LNCaP clone FGC (cell line): ENCODE results near the gene NUP153.

Experiments used
- DNase-seq: peaks from one replicate; pipeline ENCODE4 v3.0.0-alpha.2; 2011; ENCODE audit warnings: low read depth
- H3K4me3 ChIP-seq: 2 replicates; pipeline ENCODE4 v1.5.1; 2011; ENCODE audit warnings: mild to moderate bottlenecking, low read depth, low read length, control low read depth
- TF ChIP-seq, protein P1 (sequence below): IDR thresholded peaks from 2 replicates; pipeline ENCODE4 v1.5.1; 2012; ENCODE audit warnings: mild to moderate bottlenecking; ENCODE audit not compliant: control insufficient read depth, insufficient read depth; ENCODE audit errors: extremely low read depth

The NUP153 gene

DNA sequence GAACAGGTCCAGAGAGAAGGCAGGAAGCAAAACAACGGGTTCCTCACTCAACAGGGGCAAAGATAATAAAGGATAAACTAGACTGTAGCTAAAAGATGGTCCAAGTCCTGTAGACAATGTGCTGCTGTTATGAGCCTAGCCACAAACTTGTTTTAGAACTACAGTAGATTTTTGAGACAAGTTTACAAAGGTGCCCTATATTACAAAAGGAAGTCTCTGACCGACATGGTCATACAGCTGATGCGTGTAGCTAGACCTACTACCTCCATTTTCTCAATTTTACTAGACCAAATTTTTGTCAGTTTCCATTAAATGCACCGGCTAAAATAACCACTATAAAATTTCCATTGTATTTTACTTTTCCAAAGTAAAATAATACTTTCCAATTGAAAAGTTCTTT, 94.7 kb downstream of the NUP153 start:
- H3K4me3 ChIP-seq: no peak overlapping the region
- TF ChIP-seq, protein P1, sequence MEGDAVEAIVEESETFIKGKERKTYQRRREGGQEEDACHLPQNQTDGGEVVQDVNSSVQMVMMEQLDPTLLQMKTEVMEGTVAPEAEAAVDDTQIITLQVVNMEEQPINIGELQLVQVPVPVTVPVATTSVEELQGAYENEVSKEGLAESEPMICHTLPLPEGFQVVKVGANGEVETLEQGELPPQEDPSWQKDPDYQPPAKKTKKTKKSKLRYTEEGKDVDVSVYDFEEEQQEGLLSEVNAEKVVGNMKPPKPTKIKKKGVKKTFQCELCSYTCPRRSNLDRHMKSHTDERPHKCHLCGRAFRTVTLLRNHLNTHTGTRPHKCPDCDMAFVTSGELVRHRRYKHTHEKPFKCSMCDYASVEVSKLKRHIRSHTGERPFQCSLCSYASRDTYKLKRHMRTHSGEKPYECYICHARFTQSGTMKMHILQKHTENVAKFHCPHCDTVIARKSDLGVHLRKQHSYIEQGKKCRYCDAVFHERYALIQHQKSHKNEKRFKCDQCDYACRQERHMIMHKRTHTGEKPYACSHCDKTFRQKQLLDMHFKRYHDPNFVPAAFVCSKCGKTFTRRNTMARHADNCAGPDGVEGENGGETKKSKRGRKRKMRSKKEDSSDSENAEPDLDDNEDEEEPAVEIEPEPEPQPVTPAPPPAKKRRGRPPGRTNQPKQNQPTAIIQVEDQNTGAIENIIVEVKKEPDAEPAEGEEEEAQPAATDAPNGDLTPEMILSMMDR: no peak
- no peak for DNase-seq

DNA sequence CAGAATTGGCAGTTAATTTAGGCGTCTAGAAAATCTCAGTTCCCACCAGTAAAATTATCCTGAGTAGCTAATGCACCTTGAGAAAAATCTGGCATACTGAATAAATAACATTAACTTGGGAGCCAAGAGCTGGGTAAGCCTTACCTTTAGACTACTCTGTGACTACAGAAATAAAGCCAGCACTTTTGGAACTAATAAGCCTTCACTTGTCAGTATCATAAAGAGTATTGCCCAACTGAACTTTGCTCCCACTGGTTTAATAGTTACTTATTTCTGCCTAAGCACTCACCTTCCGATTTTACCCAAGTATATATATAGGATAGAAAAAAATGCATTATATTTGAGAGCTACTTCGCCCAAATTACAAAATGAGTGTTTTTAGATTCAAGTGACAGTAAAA, 95.9 kb downstream of the NUP153 start:
- TF ChIP-seq, protein P1: no peak
- DNase-seq: no peak
- H3K4me3 ChIP-seq: no peak overlapping the region

DNA sequence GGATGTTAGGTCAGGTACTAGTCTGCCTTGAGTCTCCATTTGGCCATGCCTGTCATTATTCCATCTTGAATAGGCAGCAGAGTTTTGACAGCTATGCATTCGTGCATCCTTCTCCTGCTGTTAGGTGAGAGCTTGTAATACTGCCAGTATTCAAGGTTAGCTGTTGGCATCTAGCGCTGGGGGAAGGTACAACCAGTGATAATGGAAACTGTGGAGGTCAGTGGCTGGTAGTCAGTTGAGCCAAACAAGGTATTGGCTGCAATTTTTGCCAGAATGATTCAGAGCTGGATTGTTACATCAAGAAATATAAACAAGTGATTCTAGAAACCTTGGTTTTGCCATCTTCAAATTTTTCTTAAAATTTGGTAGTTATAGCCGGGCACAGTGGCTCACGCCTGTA, 100.1 kb downstream of the NUP153 start:
- TF ChIP-seq, protein P1: no peak
- DNase-seq: no peak
- no peak overlapping the region for H3K4me3 ChIP-seq

- no peak for DNase-seq
- no peak overlapping the region for H3K4me3 ChIP-seq
- TF ChIP-seq, protein P1: no peak
Measured at GRCh38 chr6:17602888-17603287, 103.8 kb downstream of the NUP153 start.

- no peak for DNase-seq
- TF ChIP-seq, protein P1: no peak
- H3K4me3 ChIP-seq: peak overlapping the region; percentile 67
Measured at GRCh38 chr6:17601386-17601703, 105.4 kb downstream of the NUP153 start.

- H3K4me3 ChIP-seq: peak overlapping the region; percentile 67
- no peak for DNase-seq
- TF ChIP-seq, protein P1: no peak
Measured at GRCh38 chr6:17600527-17601385, 106.0 kb downstream of the NUP153 start.

DNA sequence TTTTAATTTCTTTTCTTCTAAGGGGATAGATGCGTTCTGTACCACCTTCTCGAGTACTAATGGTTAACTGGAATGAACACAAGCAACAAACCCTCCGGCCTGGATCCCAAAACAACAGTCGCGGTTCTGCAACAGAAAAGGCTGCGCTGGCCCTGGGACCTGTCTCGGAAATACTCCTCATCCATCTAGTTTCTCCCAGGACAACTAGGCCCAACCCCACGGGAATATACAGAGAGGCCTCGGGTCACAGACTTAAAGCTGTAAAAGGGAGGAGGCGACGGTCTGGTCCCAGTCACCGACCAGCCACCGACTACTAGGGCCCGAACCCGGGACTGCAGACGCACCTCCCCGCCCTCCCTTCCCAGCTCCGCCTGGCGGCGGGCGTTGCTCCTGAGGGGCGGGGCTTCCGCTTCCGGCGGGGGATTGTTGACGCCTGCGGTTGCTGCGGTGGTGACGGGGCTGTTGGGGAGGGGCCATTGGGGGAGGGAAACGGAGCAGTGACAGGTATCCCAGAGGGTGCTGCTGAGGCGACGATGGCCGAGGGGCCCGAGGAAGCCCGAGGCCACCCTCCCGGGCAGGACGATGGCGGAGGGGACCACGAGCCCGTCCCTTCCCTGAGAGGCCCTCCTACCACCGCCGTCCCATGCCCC, 106.7 kb downstream of the NUP153 start, which contains the start of gene FAM8A1:
TSS of gene FAM8A1 (plus strand) at position 426 of the 650 bp plus-strand sequence. CDS start at position 534, 108 bp downstream.
- TF ChIP-seq, protein P1: peak; percentile 2; the same call in 1 of the 2 replicates
- DNase-seq: peak; percentile 70
- H3K4me3 ChIP-seq: peak within 1 kb of the TSS; percentile 67
